ENCODE measurements around the gene GALNT9. TPM values are rescaled to one million over a fixed set of nuclear protein-coding genes. Genes with fewer than 3 reads are reported as not detected.
A peak's percentile ranks its signal among the peaks of the same experiment; 100 is the strongest.

GALNT9 gene
- polyA plus RNA-seq, 1 donor from 2014 or later: 13.5 TPM

GRCh38 chr12:132154341-132154761, 175.0 kb downstream of the GALNT9 start:
- H3K9me3 ChIP-seq (ENCODE audit: low read length): no peaks in the 10 kb centered on the region
- no peaks in the 10 kb centered on the region for H3F3A ChIP-seq (ENCODE audit: insufficient read depth, low read length, poor library complexity, severe bottlenecking)
- no peaks in the 10 kb centered on the region for H4K20me1 ChIP-seq (ENCODE audit: insufficient read depth)
- no peak overlapping the region for H2AFZ ChIP-seq (ENCODE audit: low read depth, low read length)
- TF ChIP-seq SMC3 (conservative IDR thresholded peaks at IDR 0.05; ENCODE audit: poor library complexity) (no peak), EP300 (conservative IDR thresholded peaks at IDR 0.05; ENCODE audit: poor library complexity, severe bottlenecking) (no peak), TAF1 (IDR thresholded peaks at IDR 0.05; ENCODE audit: low read depth) (no peak), POLR2AphosphoS5 (IDR thresholded peaks at IDR 0.05) (no peak), RAD21 (conservative IDR thresholded peaks at IDR 0.05) (no peak), CTCF (IDR thresholded peaks at IDR 0.05; ENCODE audit: poor library complexity, severe bottlenecking) (no peak), MXI1 (conservative IDR thresholded peaks at IDR 0.05; ENCODE audit: poor library complexity, severe bottlenecking) (no peak), EZH2 (IDR thresholded peaks at IDR 0.05; ENCODE audit: borderline replicate concordance, insufficient read depth, low read length, poor library complexity, severe bottlenecking) (no peak)
- TF ChIP-seq, protein P1, sequence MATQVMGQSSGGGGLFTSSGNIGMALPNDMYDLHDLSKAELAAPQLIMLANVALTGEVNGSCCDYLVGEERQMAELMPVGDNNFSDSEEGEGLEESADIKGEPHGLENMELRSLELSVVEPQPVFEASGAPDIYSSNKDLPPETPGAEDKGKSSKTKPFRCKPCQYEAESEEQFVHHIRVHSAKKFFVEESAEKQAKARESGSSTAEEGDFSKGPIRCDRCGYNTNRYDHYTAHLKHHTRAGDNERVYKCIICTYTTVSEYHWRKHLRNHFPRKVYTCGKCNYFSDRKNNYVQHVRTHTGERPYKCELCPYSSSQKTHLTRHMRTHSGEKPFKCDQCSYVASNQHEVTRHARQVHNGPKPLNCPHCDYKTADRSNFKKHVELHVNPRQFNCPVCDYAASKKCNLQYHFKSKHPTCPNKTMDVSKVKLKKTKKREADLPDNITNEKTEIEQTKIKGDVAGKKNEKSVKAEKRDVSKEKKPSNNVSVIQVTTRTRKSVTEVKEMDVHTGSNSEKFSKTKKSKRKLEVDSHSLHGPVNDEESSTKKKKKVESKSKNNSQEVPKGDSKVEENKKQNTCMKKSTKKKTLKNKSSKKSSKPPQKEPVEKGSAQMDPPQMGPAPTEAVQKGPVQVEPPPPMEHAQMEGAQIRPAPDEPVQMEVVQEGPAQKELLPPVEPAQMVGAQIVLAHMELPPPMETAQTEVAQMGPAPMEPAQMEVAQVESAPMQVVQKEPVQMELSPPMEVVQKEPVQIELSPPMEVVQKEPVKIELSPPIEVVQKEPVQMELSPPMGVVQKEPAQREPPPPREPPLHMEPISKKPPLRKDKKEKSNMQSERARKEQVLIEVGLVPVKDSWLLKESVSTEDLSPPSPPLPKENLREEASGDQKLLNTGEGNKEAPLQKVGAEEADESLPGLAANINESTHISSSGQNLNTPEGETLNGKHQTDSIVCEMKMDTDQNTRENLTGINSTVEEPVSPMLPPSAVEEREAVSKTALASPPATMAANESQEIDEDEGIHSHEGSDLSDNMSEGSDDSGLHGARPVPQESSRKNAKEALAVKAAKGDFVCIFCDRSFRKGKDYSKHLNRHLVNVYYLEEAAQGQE (IDR thresholded peaks at IDR 0.05; ENCODE audit: borderline replicate concordance): no peak
- H3K36me3 ChIP-seq (ENCODE audit: insufficient read depth, low read length): no peaks in the 10 kb centered on the region
- no peak overlapping the region for H3K27ac ChIP-seq (ENCODE audit: low read length)
- H3K27me3 ChIP-seq (ENCODE audit: insufficient read depth, low read depth, low read length): no peaks in the 10 kb centered on the region
- H3K4me2 ChIP-seq (ENCODE audit: low read length): no peak overlapping the region
- H3K9me2 ChIP-seq (ENCODE audit: insufficient read depth, low read length): no peaks in the 10 kb centered on the region
- no peaks in the 10 kb centered on the region for H3K79me2 ChIP-seq (replicated peaks; ENCODE audit: insufficient read depth, low read length)
- no peak overlapping the region for H3K4me3 ChIP-seq (ENCODE audit: low read length)
- no peak overlapping the region for H3K9ac ChIP-seq (ENCODE audit: low read length)

GRCh38 chr12:132153501-132154340, 175.7 kb downstream of the GALNT9 start:
- no peaks in the 10 kb centered on the region for H3K9me3 ChIP-seq (ENCODE audit: low read length)
- H3K4me3 ChIP-seq (ENCODE audit: low read length): no peak overlapping the region
- H3K27me3 ChIP-seq (ENCODE audit: insufficient read depth, low read depth, low read length): no peaks in the 10 kb centered on the region
- H3K9me2 ChIP-seq (ENCODE audit: insufficient read depth, low read length): no peaks in the 10 kb centered on the region
- no peak overlapping the region for H3K4me2 ChIP-seq (ENCODE audit: low read length)
- no peaks in the 10 kb centered on the region for H3K36me3 ChIP-seq (ENCODE audit: insufficient read depth, low read length)
- H4K20me1 ChIP-seq (ENCODE audit: insufficient read depth): no peaks in the 10 kb centered on the region
- TF ChIP-seq, protein P1 (IDR thresholded peaks at IDR 0.05; ENCODE audit: borderline replicate concordance): no peak
- TF ChIP-seq EZH2 (IDR thresholded peaks at IDR 0.05; ENCODE audit: borderline replicate concordance, insufficient read depth, low read length, poor library complexity, severe bottlenecking) (no peak), CTCF (IDR thresholded peaks at IDR 0.05; ENCODE audit: poor library complexity, severe bottlenecking) (peak; percentile 95), RAD21 (conservative IDR thresholded peaks at IDR 0.05) (peak; percentile 96), SMC3 (conservative IDR thresholded peaks at IDR 0.05; ENCODE audit: poor library complexity) (peak; percentile 98), TAF1 (IDR thresholded peaks at IDR 0.05; ENCODE audit: low read depth) (no peak), MXI1 (conservative IDR thresholded peaks at IDR 0.05; ENCODE audit: poor library complexity, severe bottlenecking) (no peak), EP300 (conservative IDR thresholded peaks at IDR 0.05; ENCODE audit: poor library complexity, severe bottlenecking) (peak; percentile 16), POLR2AphosphoS5 (IDR thresholded peaks at IDR 0.05) (no peak)
- no peak overlapping the region for H3K9ac ChIP-seq (ENCODE audit: low read length)
- no peak overlapping the region for H3K27ac ChIP-seq (ENCODE audit: low read length)
- no peaks in the 10 kb centered on the region for H3K79me2 ChIP-seq (replicated peaks; ENCODE audit: insufficient read depth, low read length)
- no peak overlapping the region for H2AFZ ChIP-seq (ENCODE audit: low read depth, low read length)
- no peaks in the 10 kb centered on the region for H3F3A ChIP-seq (ENCODE audit: insufficient read depth, low read length, poor library complexity, severe bottlenecking)
